Measurements from ENCODE around the gene CPT1A. TPM values are rescaled to one million over a fixed set of nuclear protein-coding genes. Genes with fewer than 3 reads are reported as not detected.

CPT1A gene
- total RNA-seq, 1 experiment from 2014 or later, result 6.3 TPM

DNA sequence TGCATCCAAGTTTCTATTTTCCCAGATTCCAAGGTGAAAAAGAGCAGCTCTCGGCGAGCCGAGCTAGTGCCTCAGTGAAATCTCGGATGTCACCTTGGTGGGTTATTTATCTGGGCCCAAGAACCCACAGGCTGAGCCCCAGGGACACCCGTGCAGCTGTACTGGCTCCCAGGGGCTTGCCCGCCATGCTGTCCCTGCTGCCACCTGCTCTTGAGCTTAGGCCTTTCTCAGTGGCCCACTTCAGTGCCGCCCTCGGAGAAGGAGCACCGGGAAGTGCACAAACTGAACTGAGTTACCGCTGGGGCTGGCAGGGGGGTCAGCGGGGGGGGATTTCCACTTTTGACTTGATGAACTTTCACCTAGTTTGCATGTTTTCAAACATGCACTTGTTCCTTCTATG is 27.9 kb downstream of the CPT1A start:
- Mint-ChIP-seq H3K27me3 (ENCODE audit: insufficient read depth, unreplicated experiment) (no peaks in the 10 kb centered on the region), H3K9me3 (ENCODE audit: unreplicated experiment) (no peaks in the 10 kb centered on the region), H3K36me3 (ENCODE audit: insufficient read depth, unreplicated experiment) (no peaks in the 10 kb centered on the region), H3K4me3 (ENCODE audit: unreplicated experiment) (no peak overlapping the region), H3K27ac (ENCODE audit: unreplicated experiment) (no peak overlapping the region), H3K4me1 (ENCODE audit: low read depth, unreplicated experiment) (no peaks in the 10 kb centered on the region)
- intact Hi-C loops (cut with micrococcal nuclease; ENCODE audit: unreplicated experiment), result no loop called here
- Histone ChIP-seq H3K4me1 (no peaks in the 10 kb centered on the region), H3K36me3 (ENCODE audit: control insufficient read depth, insufficient read depth, low read length) (no peaks in the 10 kb centered on the region), H3K9me3 (no peaks in the 10 kb centered on the region), H3K27me3 (replicated peaks; ENCODE audit: control insufficient read depth, insufficient read depth, low read length) (no peaks in the 10 kb centered on the region), H3K4me3 (ENCODE audit: low read depth, low read length) (no peak overlapping the region)
- BruUV-seq (replicated peaks), result no TSS peak
- TF ChIP-seq, protein P1, sequence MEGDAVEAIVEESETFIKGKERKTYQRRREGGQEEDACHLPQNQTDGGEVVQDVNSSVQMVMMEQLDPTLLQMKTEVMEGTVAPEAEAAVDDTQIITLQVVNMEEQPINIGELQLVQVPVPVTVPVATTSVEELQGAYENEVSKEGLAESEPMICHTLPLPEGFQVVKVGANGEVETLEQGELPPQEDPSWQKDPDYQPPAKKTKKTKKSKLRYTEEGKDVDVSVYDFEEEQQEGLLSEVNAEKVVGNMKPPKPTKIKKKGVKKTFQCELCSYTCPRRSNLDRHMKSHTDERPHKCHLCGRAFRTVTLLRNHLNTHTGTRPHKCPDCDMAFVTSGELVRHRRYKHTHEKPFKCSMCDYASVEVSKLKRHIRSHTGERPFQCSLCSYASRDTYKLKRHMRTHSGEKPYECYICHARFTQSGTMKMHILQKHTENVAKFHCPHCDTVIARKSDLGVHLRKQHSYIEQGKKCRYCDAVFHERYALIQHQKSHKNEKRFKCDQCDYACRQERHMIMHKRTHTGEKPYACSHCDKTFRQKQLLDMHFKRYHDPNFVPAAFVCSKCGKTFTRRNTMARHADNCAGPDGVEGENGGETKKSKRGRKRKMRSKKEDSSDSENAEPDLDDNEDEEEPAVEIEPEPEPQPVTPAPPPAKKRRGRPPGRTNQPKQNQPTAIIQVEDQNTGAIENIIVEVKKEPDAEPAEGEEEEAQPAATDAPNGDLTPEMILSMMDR (IDR thresholded peaks at IDR 0.05; ENCODE audit: insufficient read depth in 1 of 2, low read depth in 1 of 2, low read length in 1 of 2, severe bottlenecking in 1 of 2, unreplicated experiment in 1 of 2), result no peak
- POLR2A ChIA-PET, result no interaction called here
- DNase-seq, result no peak
- CTCF ChIA-PET, result interaction anchor here (1.5 kb wide), 1 partner anchor 56 kb away, joined by 10 read pairs; no protein-coding TSS in a partner anchor

DNA sequence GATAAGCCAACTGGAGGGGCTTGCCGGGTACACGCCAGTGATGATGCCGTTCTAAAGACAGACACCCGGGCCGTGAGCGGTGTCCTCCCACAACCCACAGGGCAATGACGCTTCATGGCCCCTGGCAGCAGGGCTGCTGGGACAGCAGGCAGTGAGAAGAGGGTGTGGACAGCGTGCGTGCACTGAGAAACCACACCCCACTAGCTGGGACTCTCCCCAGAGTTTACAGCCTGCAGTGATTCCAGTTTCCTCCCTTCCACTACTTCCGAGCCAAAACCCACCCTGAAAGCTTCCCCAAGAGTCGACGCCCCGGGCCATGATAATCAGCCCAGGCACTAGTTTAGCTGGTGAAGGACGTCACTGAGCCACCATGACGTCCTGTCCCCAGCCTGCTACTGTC is 29.2 kb downstream of the CPT1A start:
- no peaks in the 10 kb centered on the region for H3K27me3 Mint-ChIP-seq (ENCODE audit: insufficient read depth, unreplicated experiment)
- H3K36me3 Mint-ChIP-seq (ENCODE audit: insufficient read depth, unreplicated experiment), result no peaks in the 10 kb centered on the region
- H3K4me1 Mint-ChIP-seq (ENCODE audit: low read depth, unreplicated experiment), result no peaks in the 10 kb centered on the region
- H3K4me3 ChIP-seq (ENCODE audit: low read depth, low read length), result no peak overlapping the region
- DNase-seq, result no peak
- no peaks in the 10 kb centered on the region for H3K27me3 ChIP-seq (replicated peaks; ENCODE audit: control insufficient read depth, insufficient read depth, low read length)
- CTCF ChIA-PET, result interaction anchor here (1.5 kb wide), 1 partner anchor 57 kb away, joined by 10 read pairs; no protein-coding TSS in a partner anchor
- no peaks in the 10 kb centered on the region for H3K4me1 ChIP-seq
- no peaks in the 10 kb centered on the region for H3K9me3 ChIP-seq
- POLR2A ChIA-PET, result no interaction called here
- BruUV-seq (replicated peaks), result no TSS peak
- TF ChIP-seq, protein P1 (IDR thresholded peaks at IDR 0.05; ENCODE audit: insufficient read depth in 1 of 2, low read depth in 1 of 2, low read length in 1 of 2, severe bottlenecking in 1 of 2, unreplicated experiment in 1 of 2), result no peak
- H3K4me3 Mint-ChIP-seq (ENCODE audit: unreplicated experiment), result no peak overlapping the region
- no peak overlapping the region for H3K27ac Mint-ChIP-seq (ENCODE audit: unreplicated experiment)
- intact Hi-C loops (cut with micrococcal nuclease; ENCODE audit: unreplicated experiment), result no loop called here
- H3K36me3 ChIP-seq (ENCODE audit: control insufficient read depth, insufficient read depth, low read length), result no peaks in the 10 kb centered on the region
- no peaks in the 10 kb centered on the region for H3K9me3 Mint-ChIP-seq (ENCODE audit: unreplicated experiment)

DNA sequence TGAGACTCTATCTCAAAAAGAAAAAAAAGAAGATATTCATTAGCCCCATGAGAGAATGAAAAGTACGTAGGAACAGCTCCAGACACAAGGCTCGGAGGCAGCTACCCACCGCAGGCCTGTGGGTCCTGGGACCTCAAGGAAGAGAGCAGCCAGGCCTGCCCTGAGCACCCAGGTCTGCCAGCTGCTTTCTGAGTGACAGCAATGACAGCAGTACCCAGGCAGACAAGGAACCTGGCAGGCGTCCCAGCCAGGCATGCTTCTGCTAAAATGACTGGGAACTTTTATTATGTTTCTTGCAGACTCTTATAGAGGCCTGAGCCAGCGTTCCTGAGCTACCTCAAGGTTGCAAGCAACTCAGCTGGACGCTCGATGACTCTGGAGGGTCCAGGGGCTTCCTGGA is 31.6 kb downstream of the CPT1A start:
- Histone ChIP-seq H3K9me3 (no peaks in the 10 kb centered on the region), H3K4me3 (ENCODE audit: low read depth, low read length) (no peak overlapping the region), H3K27me3 (replicated peaks; ENCODE audit: control insufficient read depth, insufficient read depth, low read length) (no peaks in the 10 kb centered on the region), H3K4me1 (no peaks in the 10 kb centered on the region), H3K36me3 (ENCODE audit: control insufficient read depth, insufficient read depth, low read length) (no peaks in the 10 kb centered on the region)
- BruUV-seq (replicated peaks), result no TSS peak
- no peaks in the 10 kb centered on the region for H3K27me3 Mint-ChIP-seq (ENCODE audit: insufficient read depth, unreplicated experiment)
- DNase-seq, result no peak
- TF ChIP-seq, protein P1 (IDR thresholded peaks at IDR 0.05; ENCODE audit: insufficient read depth in 1 of 2, low read depth in 1 of 2, low read length in 1 of 2, severe bottlenecking in 1 of 2, unreplicated experiment in 1 of 2), result no peak
- H3K36me3 Mint-ChIP-seq (ENCODE audit: insufficient read depth, unreplicated experiment), result no peaks in the 10 kb centered on the region
- no peaks in the 10 kb centered on the region for H3K4me1 Mint-ChIP-seq (ENCODE audit: low read depth, unreplicated experiment)
- POLR2A ChIA-PET, result no interaction called here
- CTCF ChIA-PET, result no interaction called here
- no peak overlapping the region for H3K27ac Mint-ChIP-seq (ENCODE audit: unreplicated experiment)
- no peaks in the 10 kb centered on the region for H3K9me3 Mint-ChIP-seq (ENCODE audit: unreplicated experiment)
- H3K4me3 Mint-ChIP-seq (ENCODE audit: unreplicated experiment), result no peak overlapping the region
- intact Hi-C loops (cut with micrococcal nuclease; ENCODE audit: unreplicated experiment), result no loop called here

Measured in Caco-2 (cell line).